Chondrocyte (in vitro differentiated cells): ENCODE results near the gene S100Z. TPM values are rescaled to one million over a fixed set of nuclear protein-coding genes. Genes with fewer than 3 reads are reported as not detected.

Experiments
- DNase-seq: peaks from one replicate; pipeline ENCODE4 v3.0.0; 2021; ENCODE audit warnings: mixed read lengths, low spot score
- H3K27ac Mint-ChIP-seq: one replicate; pipeline ENCODE4 v1.8.0; 2021; ENCODE audit warnings: mild to moderate bottlenecking, moderate library complexity, mixed read lengths; ENCODE audit not compliant: unreplicated experiment
- H3K27me3 Mint-ChIP-seq: 2 replicates; pipeline ENCODE4 v1.8.0; 2021; ENCODE audit warnings: low read depth, mixed read lengths
- H3K36me3 Mint-ChIP-seq: 2 replicates; pipeline ENCODE4 v1.8.0; 2021; ENCODE audit warnings: low read depth, mixed read lengths
- H3K4me1 Mint-ChIP-seq: 2 replicates; pipeline ENCODE4 v1.8.0; 2021; ENCODE audit warnings: low read depth, mild to moderate bottlenecking, mixed read lengths
- H3K4me3 Mint-ChIP-seq: one replicate; pipeline ENCODE4 v1.8.0; 2021; ENCODE audit warnings: mild to moderate bottlenecking, moderate library complexity, mixed read lengths; ENCODE audit not compliant: unreplicated experiment
- H3K9me3 Mint-ChIP-seq: 2 replicates; pipeline ENCODE4 v1.8.0; 2021; ENCODE audit warnings: low read depth, mixed read lengths
- long read RNA-seq: library from polyadenylated mRNA; stranded (forward); transcript quantifications from one replicate; pipeline ENCODE4 v2.0.0, GENCODE V29; 2021
- total RNA-seq: library from RNA; stranded (reverse); gene quantifications from 3 replicates; pipeline ENCODE4 v1.2.1, GENCODE V29; 2021
- TF ChIP-seq, protein P1 (sequence below): fragments of 200-600 bp; sonication (generic); IDR thresholded peaks from 2 replicates; pipeline ENCODE4 v1.5.0; 2021; ENCODE audit warnings: antibody characterized with exemption, mild to moderate bottlenecking, moderate library complexity

The S100Z gene
- total RNA-seq = not detected in 3 replicates
- long read RNA-seq = 0 reads

DNA sequence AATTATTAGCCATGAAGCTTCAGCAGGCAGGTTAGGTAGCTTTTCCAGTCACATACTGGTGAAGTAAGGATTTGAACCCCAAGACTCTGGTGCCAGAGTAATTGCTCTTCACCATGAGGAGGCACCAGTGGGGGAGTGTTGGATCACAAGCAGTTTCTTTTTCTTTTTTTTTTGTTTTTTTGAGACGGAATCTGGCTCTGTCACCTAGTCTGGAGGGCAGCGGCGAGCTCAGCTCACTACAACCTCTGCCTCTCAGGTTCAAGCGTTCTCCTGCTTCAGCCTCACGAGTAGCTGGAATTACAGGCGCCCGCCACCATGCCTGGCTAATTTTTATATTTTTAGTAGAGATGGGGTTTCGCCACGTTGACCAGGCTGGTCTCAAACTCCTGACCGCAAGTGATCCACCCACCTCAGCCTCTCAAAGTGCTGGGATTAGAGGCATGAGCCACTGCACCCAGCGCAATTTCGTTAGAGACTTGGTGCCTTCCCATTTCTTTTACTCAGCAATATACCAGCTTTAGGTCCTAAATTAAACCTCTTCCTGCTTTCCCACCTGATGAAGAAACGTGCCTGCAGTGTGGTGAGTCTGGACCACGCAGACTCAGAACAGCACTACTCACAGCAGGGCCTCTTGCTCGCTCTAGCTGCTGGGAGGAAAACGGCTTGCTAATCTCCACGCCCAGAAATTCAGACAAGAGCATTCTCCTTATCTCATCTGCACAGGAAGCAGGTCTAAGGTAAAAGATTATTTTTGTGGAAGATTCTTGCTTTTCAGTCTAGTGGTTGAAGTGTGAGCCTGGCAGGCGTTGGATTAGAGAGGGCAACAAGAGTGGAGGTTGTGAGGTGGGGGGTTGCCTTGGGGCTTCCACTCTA is at the start of gene S100Z:
Gene S100Z, plus strand, starts transcription at position 596 of the 873 bp plus-strand sequence. CDS start 25,346 bp downstream, outside the sequence.
- H3K27me3 Mint-ChIP-seq = no peaks in the 10 kb centered on the region
- H3K9me3 Mint-ChIP-seq = no peaks in the 10 kb centered on the region
- no peak within 1 kb of the TSS for H3K27ac Mint-ChIP-seq
- H3K4me1 Mint-ChIP-seq = no peaks in the 10 kb centered on the region
- TF ChIP-seq, protein P1, sequence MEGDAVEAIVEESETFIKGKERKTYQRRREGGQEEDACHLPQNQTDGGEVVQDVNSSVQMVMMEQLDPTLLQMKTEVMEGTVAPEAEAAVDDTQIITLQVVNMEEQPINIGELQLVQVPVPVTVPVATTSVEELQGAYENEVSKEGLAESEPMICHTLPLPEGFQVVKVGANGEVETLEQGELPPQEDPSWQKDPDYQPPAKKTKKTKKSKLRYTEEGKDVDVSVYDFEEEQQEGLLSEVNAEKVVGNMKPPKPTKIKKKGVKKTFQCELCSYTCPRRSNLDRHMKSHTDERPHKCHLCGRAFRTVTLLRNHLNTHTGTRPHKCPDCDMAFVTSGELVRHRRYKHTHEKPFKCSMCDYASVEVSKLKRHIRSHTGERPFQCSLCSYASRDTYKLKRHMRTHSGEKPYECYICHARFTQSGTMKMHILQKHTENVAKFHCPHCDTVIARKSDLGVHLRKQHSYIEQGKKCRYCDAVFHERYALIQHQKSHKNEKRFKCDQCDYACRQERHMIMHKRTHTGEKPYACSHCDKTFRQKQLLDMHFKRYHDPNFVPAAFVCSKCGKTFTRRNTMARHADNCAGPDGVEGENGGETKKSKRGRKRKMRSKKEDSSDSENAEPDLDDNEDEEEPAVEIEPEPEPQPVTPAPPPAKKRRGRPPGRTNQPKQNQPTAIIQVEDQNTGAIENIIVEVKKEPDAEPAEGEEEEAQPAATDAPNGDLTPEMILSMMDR = no peak
- no peak for DNase-seq
- H3K4me3 Mint-ChIP-seq = no peak within 1 kb of the TSS
- H3K36me3 Mint-ChIP-seq = no peaks in the 10 kb centered on the region

DNA sequence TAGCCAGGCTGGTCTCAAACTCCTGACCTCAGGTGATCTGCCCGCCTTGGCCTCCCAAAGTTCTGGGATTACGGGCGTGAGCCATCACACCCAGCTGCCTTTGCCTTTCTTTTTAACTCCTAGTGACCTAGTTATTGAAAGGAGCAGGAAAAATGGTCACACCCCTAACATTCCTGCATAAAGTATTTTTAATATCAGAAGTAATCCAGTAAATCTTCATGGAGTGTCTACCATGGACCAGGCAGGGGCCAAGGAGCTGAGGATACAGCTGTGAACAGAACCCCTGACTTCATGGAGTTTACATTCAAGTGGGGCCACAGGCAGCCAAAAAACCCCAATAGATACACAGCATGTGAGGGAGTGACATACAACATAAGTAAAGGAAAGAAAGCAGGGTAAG is 49.2 kb upstream of the S100Z start:
- H3K36me3 Mint-ChIP-seq = no peaks in the 10 kb centered on the region

DNA sequence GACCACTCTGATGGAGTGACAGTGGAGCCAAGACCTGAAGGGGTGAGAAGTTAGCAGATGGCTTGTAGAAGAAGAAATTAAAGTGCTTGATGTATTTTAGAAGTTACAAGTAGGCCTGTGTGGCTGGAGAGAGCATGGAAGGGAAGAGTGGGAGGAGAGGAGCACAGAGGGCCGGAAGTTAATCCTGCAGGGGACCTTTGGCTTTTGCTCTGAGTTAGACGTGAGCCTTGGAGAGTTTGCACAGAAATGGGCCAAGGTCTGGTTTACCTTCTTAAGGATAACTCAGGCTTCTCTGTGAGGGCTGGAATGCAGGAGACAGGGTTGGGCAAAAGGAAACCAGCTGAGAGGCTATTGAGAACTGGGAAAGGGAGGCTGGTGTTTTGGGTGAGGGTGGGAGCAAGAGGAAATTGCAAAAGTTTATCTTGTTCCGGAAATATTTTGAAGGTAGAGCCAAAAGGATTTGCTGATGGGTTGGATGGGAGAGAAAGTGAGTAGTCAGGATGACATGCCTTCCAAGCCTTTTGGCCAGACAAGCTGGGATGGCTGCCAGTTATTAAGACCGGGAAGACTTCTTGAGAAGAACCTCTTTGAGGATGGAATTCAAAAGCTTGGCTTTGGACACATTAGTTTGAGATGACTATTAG is 48.5 kb upstream of the S100Z start:
- Mint-ChIP-seq H3K4me3 (no peak overlapping the region), H3K27ac (peak overlapping the region; percentile 11), H3K36me3 (no peaks in the 10 kb centered on the region), H3K9me3 (no peaks in the 10 kb centered on the region), H3K4me1 (peaks cover 23% of the 10 kb centered on the region), H3K27me3 (no peaks in the 10 kb centered on the region)
- TF ChIP-seq, protein P1 = no peak
- no peak for DNase-seq

More for the DNA sequence above, 49.2 kb upstream of the S100Z start:
- H3K27me3 Mint-ChIP-seq = no peaks in the 10 kb centered on the region
- H3K9me3 Mint-ChIP-seq = no peaks in the 10 kb centered on the region
- H3K4me3 Mint-ChIP-seq = no peak overlapping the region
- no peak for DNase-seq
- H3K27ac Mint-ChIP-seq = peak overlapping the region; percentile 61
- TF ChIP-seq, protein P1 = no peak
- peaks cover 16% of the 10 kb centered on the region for H3K4me1 Mint-ChIP-seq

DNA sequence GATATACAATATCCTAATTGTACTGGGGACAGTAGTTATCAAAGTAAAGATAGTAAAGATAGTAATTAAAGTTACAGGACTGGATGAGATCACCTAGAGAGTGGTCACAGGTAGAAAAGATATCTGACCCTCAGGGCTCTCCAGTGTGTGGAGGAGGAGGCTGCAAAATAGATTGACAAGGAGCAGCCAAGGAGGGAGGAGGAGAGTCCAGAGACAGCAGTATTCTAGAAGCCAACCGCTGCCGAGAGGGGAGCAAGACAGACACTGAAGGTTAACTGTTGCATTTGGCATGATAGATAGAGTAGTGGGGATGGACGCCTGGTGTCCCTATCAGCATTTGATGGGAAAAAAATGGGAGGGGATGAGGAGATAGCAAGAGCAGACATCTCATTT is 48.0 kb upstream of the S100Z start:
- H3K4me1 Mint-ChIP-seq = peaks cover 27% of the 10 kb centered on the region
- DNase-seq = no peak
- H3K9me3 Mint-ChIP-seq = no peaks in the 10 kb centered on the region
- H3K36me3 Mint-ChIP-seq = no peaks in the 10 kb centered on the region
- H3K4me3 Mint-ChIP-seq = no peak overlapping the region
- TF ChIP-seq, protein P1 = no peak
- H3K27ac Mint-ChIP-seq = no peak overlapping the region
- H3K27me3 Mint-ChIP-seq = no peaks in the 10 kb centered on the region

DNA sequence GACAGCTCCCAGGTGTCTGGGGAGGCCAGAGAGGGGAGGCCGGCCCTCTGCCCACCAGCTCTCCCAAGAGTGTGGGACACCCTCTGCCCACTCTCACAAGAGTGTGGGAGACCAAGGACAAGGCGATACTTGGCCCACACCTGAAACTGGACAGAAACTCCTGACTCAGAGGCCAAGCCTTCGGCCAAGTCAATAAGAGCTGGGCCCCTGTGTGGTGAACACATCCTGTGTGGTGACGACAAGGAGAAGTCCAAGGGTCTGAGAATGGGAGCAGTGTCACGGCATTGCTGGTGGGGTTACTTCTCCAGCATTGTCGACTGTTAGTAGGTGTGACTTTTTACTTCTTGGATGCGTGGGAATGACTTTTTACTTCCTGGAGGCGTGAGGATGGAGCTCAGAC is 45.5 kb upstream of the S100Z start:
- Mint-ChIP-seq H3K4me1 (peaks cover 41% of the 10 kb centered on the region), H3K9me3 (no peaks in the 10 kb centered on the region), H3K4me3 (no peak overlapping the region), H3K36me3 (no peaks in the 10 kb centered on the region), H3K27me3 (no peaks in the 10 kb centered on the region), H3K27ac (peak overlapping the region; percentile 57)
- TF ChIP-seq, protein P1 = no peak
- no peak for DNase-seq
